Neural cell (in vitro differentiated cells): ENCODE results near the gene EYS.

Experiments used
- CTCF ChIP-seq: fragments of 450-650 bp; IDR thresholded peaks from 2 replicates; pipeline ENCODE4 v1.5.1; 2014; ENCODE audit warnings: antibody characterized with exemption, mild to moderate bottlenecking, moderate library complexity; ENCODE audit not compliant: poor library complexity, severe bottlenecking
- EP300 ChIP-seq: fragments of 450-650 bp; conservative IDR thresholded peaks from 2 replicates; pipeline ENCODE4 v1.6.1; 2014; ENCODE audit warnings: antibody characterized with exemption, mild to moderate bottlenecking, moderate library complexity; ENCODE audit not compliant: poor library complexity, severe bottlenecking
- TAF1 ChIP-seq: IDR thresholded peaks from 2 replicates; pipeline ENCODE4 v1.6.1; 2012; ENCODE audit warnings: low read depth

GRCh38 chr6:64034910-64035655, 1671.9 kb downstream of the EYS start:
- TF ChIP-seq CTCF (no peak), EP300 (no peak), TAF1 (no peak)
